ENCODE results near the gene RBM33.

Gene RBM33

DNA sequence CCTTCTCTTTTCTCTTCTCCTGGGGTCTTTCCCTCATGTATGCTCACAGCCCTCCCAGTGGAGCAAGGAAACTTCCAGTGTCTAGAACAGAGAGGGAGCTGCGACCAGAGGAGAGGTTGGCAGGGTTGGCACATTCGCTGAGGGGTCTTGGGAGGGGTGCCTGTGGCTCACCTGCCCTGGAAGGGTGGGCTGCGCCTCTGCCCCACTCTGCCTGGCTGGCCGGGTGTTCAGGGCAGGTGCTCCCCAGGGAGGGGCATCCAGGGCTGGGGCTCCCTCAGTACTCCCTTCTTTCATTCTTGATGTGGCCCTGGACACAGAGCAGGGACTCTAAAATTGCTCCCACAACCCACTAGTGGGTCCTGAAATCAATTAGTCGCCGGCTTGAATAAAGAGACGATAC lies 150.9 kb downstream of the RBM33 start:
- Histone ChIP-seq H3K9ac (ENCODE audit: insufficient read length, low read depth) (no peak overlapping the region), H3K4me1 (ENCODE audit: insufficient read depth, insufficient read length) (no peaks in the 10 kb centered on the region), H3K9me3 (ENCODE audit: insufficient read depth, low read length) (no peaks in the 10 kb centered on the region), H3K4me3 (ENCODE audit: insufficient read length, low read depth) (no peak overlapping the region), H3K36me3 (ENCODE audit: insufficient read depth, insufficient read length, low read length) (no peaks in the 10 kb centered on the region), H3K27me3 (ENCODE audit: insufficient read depth, insufficient read length) (peaks cover 35% of the 10 kb centered on the region)
- no peak for TF ChIP-seq ZNF274 (IDR thresholded peaks at IDR 0.05; ENCODE audit: low read depth, low read length)
- TF ChIP-seq YY1 (IDR thresholded peaks at IDR 0.05; ENCODE audit: insufficient read depth, insufficient read length): no peak
- no peak for TF ChIP-seq SUZ12 (IDR thresholded peaks at IDR 0.05; ENCODE audit: extremely low read depth, insufficient read depth, insufficient read length)
- DNase-seq (ENCODE audit: low read depth, low spot score): no peak

DNA sequence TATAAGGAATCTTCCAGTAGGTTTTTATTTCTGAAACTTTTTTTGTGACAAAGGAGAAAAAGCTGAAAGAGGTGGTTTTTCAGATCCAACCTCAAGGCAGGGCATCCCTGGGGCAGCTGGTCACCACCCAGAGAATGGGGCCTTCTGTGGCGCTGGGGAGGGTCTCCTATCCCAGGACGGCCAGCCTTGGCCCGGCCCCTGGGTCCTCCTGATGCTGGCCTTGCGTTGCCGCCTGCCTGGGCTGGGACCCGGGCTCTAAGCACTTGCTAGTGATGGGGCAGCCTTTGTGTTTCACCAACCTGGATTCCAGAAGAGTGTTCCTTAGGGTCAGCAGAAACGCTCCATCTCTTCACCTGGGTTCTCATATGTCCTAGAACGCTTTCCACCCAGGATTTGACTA lies 151.5 kb downstream of the RBM33 start:
- Histone ChIP-seq H3K36me3 (ENCODE audit: insufficient read depth, insufficient read length, low read length) (no peaks in the 10 kb centered on the region), H3K4me1 (ENCODE audit: insufficient read depth, insufficient read length) (no peaks in the 10 kb centered on the region), H3K4me3 (ENCODE audit: insufficient read length, low read depth) (no peak overlapping the region), H3K9me3 (ENCODE audit: insufficient read depth, low read length) (no peaks in the 10 kb centered on the region), H3K9ac (ENCODE audit: insufficient read length, low read depth) (no peak overlapping the region), H3K27me3 (ENCODE audit: insufficient read depth, insufficient read length) (peaks cover 41% of the 10 kb centered on the region)
- TF ChIP-seq ZNF274 (IDR thresholded peaks at IDR 0.05; ENCODE audit: low read depth, low read length) (no peak), SUZ12 (IDR thresholded peaks at IDR 0.05; ENCODE audit: extremely low read depth, insufficient read depth, insufficient read length) (no peak), YY1 (IDR thresholded peaks at IDR 0.05; ENCODE audit: insufficient read depth, insufficient read length) (no peak)
- DNase-seq (ENCODE audit: low read depth, low spot score): no peak

DNA sequence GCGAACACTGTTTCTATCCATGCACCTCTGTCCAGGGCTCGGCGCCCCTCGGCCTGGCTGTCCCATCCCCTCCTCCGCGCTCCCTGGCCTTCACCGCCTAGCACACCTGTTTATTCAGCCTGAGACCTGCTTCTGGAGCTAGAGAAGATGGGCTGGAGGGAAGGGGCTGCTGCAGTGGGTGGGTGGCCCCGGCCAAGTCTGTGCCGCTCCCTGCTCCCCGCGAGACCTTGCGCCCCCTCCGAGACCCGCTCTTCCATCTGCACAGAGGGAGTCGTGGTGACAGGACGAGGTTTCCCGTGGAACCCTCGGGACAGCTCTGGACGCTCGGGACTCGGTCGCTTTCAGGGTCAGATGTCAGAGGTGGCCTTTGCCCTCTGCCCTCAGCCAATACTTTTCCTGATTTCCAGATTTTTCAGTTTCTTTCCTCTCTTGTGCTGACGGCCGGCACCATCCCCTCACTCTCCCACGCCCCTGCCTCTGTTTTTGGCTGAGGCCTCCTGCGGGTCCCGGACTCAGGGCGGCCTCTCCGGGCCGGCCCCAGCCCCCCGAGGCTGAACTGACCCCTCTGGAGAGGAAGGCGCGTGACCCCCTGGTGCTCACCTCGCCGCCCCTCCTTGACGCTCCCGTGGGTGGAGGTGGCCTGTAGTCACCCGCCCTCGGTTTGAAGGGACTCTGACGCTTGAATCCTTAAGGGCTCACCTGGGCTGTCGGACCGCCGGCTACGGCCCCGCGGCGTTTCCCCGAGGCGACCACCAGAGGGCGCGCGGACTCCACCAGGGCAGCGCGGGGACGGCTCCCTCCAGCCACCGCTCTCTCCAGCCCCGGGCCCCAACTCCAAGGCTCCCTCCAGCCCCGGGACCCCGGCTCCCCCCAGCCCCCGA lies 152.2 kb downstream of the RBM33 start:
- Histone ChIP-seq H3K9me3 (ENCODE audit: insufficient read depth, low read length) (no peaks in the 10 kb centered on the region), H3K36me3 (ENCODE audit: insufficient read depth, insufficient read length, low read length) (no peaks in the 10 kb centered on the region), H3K4me3 (ENCODE audit: insufficient read length, low read depth) (no peak overlapping the region), H3K9ac (ENCODE audit: insufficient read length, low read depth) (no peak overlapping the region), H3K4me1 (ENCODE audit: insufficient read depth, insufficient read length) (no peaks in the 10 kb centered on the region), H3K27me3 (ENCODE audit: insufficient read depth, insufficient read length) (peaks cover 47% of the 10 kb centered on the region)
- no peak for TF ChIP-seq ZNF274 (IDR thresholded peaks at IDR 0.05; ENCODE audit: low read depth, low read length)
- no peak for TF ChIP-seq SUZ12 (IDR thresholded peaks at IDR 0.05; ENCODE audit: extremely low read depth, insufficient read depth, insufficient read length)
- no peak for TF ChIP-seq YY1 (IDR thresholded peaks at IDR 0.05; ENCODE audit: insufficient read depth, insufficient read length)
- no peak for DNase-seq (ENCODE audit: low read depth, low spot score)

DNA sequence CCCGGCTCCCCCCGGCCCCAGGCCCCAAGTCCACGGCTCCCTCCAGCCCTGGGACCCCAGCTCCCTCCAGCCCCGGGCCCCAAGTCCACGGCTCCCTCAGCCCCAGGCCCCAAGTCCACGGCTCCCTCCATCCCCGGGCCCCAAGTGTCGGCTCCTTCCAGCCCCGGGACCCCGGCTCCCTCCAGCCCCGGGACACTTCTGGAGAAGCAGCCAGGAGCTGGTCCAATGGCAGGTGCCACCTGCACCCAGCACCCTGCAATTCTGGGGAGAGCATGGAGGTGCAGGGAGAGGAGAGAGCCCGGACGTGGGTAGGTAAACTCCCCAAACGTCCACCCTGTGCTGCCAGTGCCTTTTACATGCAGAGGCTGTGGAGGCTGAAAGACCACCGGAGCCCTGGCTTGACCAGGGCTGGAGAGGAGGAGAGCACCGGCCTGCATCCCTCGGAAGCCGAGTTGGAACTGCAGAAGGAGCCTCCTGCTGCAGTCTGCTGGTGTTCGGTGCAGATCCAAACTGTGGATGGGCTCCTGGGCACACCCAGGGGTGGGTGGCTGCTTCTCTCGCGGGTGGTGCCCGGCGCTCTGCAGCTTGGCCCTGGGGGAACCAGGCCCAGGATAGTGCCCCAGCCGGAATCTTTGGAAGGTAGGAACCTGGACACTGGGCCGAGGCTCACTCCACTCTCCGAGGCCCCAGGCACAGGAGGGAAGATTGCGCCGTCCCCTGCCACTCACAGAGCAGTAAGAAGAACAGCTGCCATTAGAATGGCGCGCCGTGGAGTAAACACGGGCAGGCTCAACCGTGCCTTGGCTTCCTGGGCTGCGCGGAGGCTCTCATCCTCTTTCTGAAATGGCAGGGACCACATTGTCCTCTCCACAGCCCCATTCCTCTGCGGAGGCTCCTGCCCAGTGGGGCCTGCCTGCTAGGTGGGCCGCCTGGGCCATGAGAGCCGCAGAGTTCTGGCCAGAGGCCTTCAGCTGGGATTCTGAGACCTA lies 153.1 kb downstream of the RBM33 start:
- H3K27me3 ChIP-seq (ENCODE audit: insufficient read depth, insufficient read length): peaks cover 56% of the 10 kb centered on the region
- DNase-seq (ENCODE audit: low read depth, low spot score): no peak
- H3K4me3 ChIP-seq (ENCODE audit: insufficient read length, low read depth): no peak overlapping the region
- H3K36me3 ChIP-seq (ENCODE audit: insufficient read depth, insufficient read length, low read length): no peaks in the 10 kb centered on the region
- TF ChIP-seq SUZ12 (IDR thresholded peaks at IDR 0.05; ENCODE audit: extremely low read depth, insufficient read depth, insufficient read length): no peak
- TF ChIP-seq YY1 (IDR thresholded peaks at IDR 0.05; ENCODE audit: insufficient read depth, insufficient read length): no peak
- TF ChIP-seq ZNF274 (IDR thresholded peaks at IDR 0.05; ENCODE audit: low read depth, low read length): no peak
- H3K9me3 ChIP-seq (ENCODE audit: insufficient read depth, low read length): no peaks in the 10 kb centered on the region
- H3K4me1 ChIP-seq (ENCODE audit: insufficient read depth, insufficient read length): no peaks in the 10 kb centered on the region
- H3K9ac ChIP-seq (ENCODE audit: insufficient read length, low read depth): no peak overlapping the region

DNA sequence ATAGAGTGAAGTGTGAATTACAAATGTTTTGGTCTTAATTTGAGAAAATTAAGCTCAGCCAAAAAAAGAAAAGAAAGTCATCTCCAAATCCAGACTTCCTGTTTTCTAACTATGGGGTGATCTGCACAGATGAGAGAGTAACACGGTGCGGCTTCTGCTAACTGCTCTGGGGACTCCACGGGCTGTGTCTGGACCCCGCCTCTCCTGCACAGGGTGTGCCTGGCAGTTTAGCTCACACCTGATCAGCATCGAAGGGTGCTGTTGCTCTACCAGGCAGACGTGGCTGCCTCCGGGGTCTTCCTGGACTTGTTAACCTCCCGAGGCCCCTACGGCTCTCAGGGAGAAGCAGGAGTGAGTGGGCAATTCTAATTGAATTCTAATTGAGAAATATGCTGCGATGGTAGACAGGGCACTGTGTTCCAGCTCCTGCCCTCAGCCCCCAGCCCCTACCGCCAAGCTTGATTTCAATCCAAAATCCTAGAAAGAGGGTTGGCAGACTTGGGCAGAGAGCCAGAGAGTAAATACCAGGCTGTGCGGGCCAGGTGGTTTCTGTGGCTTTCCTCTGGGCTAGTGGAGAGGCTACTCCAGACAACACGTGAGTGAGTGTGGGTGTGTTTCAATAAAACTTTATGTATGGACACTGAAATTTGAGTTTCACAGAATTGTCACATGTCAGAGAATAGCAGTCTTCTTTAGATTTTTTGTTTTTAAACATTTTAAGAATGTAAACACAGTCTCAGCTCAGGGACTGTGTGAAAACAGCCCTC lies 154.4 kb downstream of the RBM33 start:
- TF ChIP-seq SUZ12 (IDR thresholded peaks at IDR 0.05; ENCODE audit: extremely low read depth, insufficient read depth, insufficient read length) (no peak), YY1 (IDR thresholded peaks at IDR 0.05; ENCODE audit: insufficient read depth, insufficient read length) (no peak), ZNF274 (IDR thresholded peaks at IDR 0.05; ENCODE audit: low read depth, low read length) (no peak)
- Histone ChIP-seq H3K36me3 (ENCODE audit: insufficient read depth, insufficient read length, low read length) (no peaks in the 10 kb centered on the region), H3K4me3 (ENCODE audit: insufficient read length, low read depth) (no peak overlapping the region), H3K27me3 (ENCODE audit: insufficient read depth, insufficient read length) (peaks cover 69% of the 10 kb centered on the region), H3K4me1 (ENCODE audit: insufficient read depth, insufficient read length) (no peaks in the 10 kb centered on the region), H3K9me3 (ENCODE audit: insufficient read depth, low read length) (no peaks in the 10 kb centered on the region; the same call in 1 of the 2 replicates), H3K9ac (ENCODE audit: insufficient read length, low read depth) (no peak overlapping the region)
- DNase-seq (ENCODE audit: low read depth, low spot score): no peak

DNA sequence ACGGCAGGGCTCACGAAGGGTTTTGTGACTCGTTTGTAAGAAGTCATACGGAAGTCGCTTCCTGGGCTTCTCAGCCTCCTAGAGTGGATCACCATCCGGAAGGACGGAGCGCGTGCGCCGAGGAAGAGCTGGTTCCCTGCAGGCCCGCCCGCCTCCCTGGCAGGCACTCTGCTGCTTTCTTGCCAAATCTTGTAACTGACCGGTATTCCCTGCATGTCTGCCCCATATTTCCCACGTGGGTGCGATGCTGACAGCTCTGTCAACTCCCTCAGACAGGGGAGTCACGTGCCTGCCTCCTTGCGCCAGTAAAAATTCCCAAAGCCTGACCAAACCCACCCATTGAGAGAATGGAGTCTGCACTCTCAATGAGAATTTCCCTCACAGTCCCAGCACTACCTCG lies 155.1 kb downstream of the RBM33 start:
- Histone ChIP-seq H3K9ac (ENCODE audit: insufficient read length, low read depth) (no peak overlapping the region), H3K36me3 (ENCODE audit: insufficient read depth, insufficient read length, low read length) (no peaks in the 10 kb centered on the region), H3K27me3 (ENCODE audit: insufficient read depth, insufficient read length) (peaks cover 73% of the 10 kb centered on the region), H3K9me3 (ENCODE audit: insufficient read depth, low read length) (no peaks in the 10 kb centered on the region; the same call in 1 of the 2 replicates), H3K4me3 (ENCODE audit: insufficient read length, low read depth) (no peak overlapping the region), H3K4me1 (ENCODE audit: insufficient read depth, insufficient read length) (no peaks in the 10 kb centered on the region)
- no peak for DNase-seq (ENCODE audit: low read depth, low spot score)
- no peak for TF ChIP-seq ZNF274 (IDR thresholded peaks at IDR 0.05; ENCODE audit: low read depth, low read length)
- TF ChIP-seq SUZ12 (IDR thresholded peaks at IDR 0.05; ENCODE audit: extremely low read depth, insufficient read depth, insufficient read length): no peak
- TF ChIP-seq YY1 (IDR thresholded peaks at IDR 0.05; ENCODE audit: insufficient read depth, insufficient read length): no peak

Data from NT2/D1 (cell line).